Testis (tissue), 2 donors: ENCODE measurements around the gene IRF2.

Experiments used
- POLR2A ChIP-seq: fragments of 450-650 bp; IDR thresholded peaks from one replicate; pipeline ENCODE4 v1.6.1; 2017; ENCODE audit warnings: antibody characterized with exemption, mild to moderate bottlenecking, moderate library complexity
- TF ChIP-seq, protein P1 (sequence below), 3 experiments: fragments of 450-650 bp in 2 of 3; fragments of 200-600 bp in 1 of 3; sonication (generic) in 1 of 3; IDR thresholded peaks; one replicate each; pipeline ENCODE4 v1.5.1; 2016 to 2019; ENCODE audit warnings: antibody characterized with exemption in 3 of 3, mild to moderate bottlenecking in 2 of 3, moderate library complexity in 1 of 3

DNA sequence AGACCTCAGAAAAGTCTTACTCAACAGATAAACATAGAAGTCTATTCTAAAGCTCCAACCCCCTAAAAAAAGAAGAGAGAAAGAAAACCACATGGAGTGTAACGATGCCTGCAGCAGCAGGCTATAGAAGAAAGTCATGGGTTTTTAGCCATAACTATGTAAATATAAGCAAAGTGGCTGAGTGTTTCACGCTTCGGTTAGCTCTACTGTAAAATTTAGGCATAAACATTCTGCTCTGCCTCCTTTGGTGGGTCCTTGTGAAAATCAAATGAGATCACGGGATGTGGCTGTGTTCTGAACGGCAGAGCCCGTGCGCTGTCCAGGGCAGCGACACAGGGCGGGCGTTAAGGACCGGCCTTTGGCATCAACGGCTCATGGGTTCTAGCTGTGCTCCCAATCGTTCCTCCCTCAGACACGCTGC is 78.4 kb downstream of the IRF2 start:
- TF ChIP-seq, protein P1, sequence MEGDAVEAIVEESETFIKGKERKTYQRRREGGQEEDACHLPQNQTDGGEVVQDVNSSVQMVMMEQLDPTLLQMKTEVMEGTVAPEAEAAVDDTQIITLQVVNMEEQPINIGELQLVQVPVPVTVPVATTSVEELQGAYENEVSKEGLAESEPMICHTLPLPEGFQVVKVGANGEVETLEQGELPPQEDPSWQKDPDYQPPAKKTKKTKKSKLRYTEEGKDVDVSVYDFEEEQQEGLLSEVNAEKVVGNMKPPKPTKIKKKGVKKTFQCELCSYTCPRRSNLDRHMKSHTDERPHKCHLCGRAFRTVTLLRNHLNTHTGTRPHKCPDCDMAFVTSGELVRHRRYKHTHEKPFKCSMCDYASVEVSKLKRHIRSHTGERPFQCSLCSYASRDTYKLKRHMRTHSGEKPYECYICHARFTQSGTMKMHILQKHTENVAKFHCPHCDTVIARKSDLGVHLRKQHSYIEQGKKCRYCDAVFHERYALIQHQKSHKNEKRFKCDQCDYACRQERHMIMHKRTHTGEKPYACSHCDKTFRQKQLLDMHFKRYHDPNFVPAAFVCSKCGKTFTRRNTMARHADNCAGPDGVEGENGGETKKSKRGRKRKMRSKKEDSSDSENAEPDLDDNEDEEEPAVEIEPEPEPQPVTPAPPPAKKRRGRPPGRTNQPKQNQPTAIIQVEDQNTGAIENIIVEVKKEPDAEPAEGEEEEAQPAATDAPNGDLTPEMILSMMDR (IDR thresholded peaks at IDR 0.05) = no peak
- no peak for TF ChIP-seq POLR2A
